GM12892 (cell line): ENCODE measurements around the gene RSF1.
A peak's percentile ranks its signal among the peaks of the same experiment; 100 is the strongest.

ENCODE experiments used
- DNase-seq: peaks from one replicate; pipeline ENCODE4 v3.0.0; 2011; ENCODE audit not compliant: insufficient read length
- FAIRE-seq: peaks from 2 replicates; lab custom pipeline; 2011; peaks lifted over from hg19 to GRCh38; lab: Jason Lieb, UNC
- POLR2A ChIP-seq: IDR thresholded peaks from 2 replicates; pipeline ENCODE4 v1.6.1; 2011; ENCODE audit warnings: low read depth, low read length, control low read depth
- POLR2AphosphoS5 ChIP-seq: IDR thresholded peaks from 2 replicates; pipeline ENCODE4 v1.6.1; 2011; ENCODE audit warnings: low read depth, low read length, control low read depth
- TAF1 ChIP-seq: IDR thresholded peaks from 2 replicates; pipeline ENCODE4 v1.6.1; 2011; ENCODE audit warnings: low read depth, mild to moderate bottlenecking, control low read depth, low read length, borderline replicate concordance

Gene RSF1

GRCh38 chr11:77771135-77771534 is 49.4 kb downstream of the RSF1 start:
- no peak for TF ChIP-seq TAF1
- TF ChIP-seq POLR2A: no peak
- no peak for TF ChIP-seq POLR2AphosphoS5
- DNase-seq: no peak
- FAIRE-seq: peak; percentile 27

GRCh38 chr11:77770629-77771028 is 49.9 kb downstream of the RSF1 start:
- peak; percentile 53 for FAIRE-seq
- TF ChIP-seq POLR2AphosphoS5 (no peak), POLR2A (no peak), TAF1 (no peak)

DNA sequence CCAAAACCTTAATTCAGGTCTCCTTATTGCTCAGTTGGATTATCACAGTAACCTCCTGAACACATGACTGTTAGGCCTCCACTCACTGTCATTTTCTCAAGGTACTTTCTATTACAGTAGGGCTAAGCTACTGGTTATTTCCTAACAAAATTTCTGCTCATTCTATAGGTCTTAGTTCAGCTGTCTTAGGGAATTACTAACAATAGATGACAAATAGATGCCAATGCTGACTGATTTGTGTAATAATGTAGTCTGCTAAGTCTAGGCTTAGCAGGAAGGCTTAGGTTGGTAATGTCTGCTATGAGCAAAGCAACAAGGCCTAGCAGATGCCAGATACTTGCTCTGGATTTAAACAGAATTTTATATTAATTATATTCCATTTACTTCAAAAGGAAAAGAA is 58.1 kb downstream of the RSF1 start:
- FAIRE-seq (no peak), DNase-seq (no peak)

More at GRCh38 chr11:77770629-77771028, 49.9 kb downstream of the RSF1 start:
- no peak for DNase-seq

DNA sequence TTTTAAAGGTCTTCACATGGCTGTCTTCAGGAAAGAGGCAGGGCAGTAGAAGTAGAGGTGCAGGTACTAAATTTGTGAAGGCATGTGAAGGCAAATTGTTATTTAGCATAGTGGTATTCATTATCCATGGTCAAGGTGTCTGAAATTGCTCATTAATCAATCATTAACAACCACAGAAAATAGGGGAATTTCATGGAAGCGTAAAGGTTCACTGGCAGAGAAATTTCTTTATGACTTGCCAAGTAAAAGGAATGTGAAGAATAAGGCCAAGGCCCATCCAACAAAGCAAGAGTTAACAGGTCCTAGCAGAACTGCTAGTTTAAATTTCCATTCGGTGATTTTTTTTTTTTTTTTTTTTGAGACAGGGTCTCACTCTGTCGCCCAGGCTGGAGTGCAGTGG is 59.0 kb downstream of the RSF1 start:
- DNase-seq (no peak), FAIRE-seq (no peak)
- TF ChIP-seq TAF1 (no peak), POLR2A (no peak), POLR2AphosphoS5 (no peak)

More for the DNA sequence above, 58.1 kb downstream of the RSF1 start:
- TF ChIP-seq POLR2A (no peak), POLR2AphosphoS5 (no peak), TAF1 (no peak)

DNA sequence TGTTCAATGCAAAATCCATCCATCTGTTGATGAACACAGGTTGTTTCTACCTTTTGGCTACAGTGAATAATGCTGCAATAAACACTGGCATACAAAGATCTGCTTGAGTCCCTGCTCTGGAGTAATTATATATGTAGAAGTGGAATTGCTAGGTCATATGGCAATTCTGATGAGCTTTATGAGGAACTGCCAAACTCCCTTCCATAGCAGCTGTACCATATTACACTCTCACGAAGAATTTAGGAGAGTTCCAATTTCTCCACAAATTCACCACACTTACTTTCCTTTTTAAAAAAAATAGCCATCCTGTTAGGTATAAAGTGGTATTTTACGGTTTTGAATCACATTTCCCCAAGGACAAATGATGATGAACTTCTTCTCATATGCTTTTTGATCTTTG is 62.2 kb downstream of the RSF1 start:
- no peak for DNase-seq
- TF ChIP-seq POLR2A (no peak), POLR2AphosphoS5 (no peak), TAF1 (no peak)
- FAIRE-seq: no peak

GRCh38 chr11:77753230-77753629 is 67.3 kb downstream of the RSF1 start:
- TF ChIP-seq TAF1: no peak
- TF ChIP-seq POLR2A: no peak
- no peak for TF ChIP-seq POLR2AphosphoS5
- DNase-seq (no peak), FAIRE-seq (no peak)

DNA sequence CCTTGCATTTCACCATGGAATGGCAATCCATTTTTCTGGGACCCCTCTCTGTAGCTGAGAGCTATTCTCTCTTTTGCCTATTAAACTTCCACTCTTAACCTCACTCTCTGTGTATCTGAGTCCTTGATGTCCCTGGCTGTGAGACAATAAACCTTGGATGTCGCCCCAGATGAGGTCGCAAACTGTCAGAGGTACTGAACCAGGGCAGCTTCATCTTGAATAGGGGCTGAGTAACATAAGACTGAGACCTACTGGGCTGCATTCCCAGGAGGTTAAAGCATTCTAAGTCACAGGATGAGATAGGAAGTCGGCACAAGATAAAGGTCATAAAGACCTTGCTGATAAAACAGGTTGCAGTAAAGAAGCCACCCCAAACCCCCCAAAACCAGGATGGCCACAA is 68.0 kb downstream of the RSF1 start:
- FAIRE-seq (no peak), DNase-seq (no peak)
- TF ChIP-seq TAF1 (no peak), POLR2A (no peak), POLR2AphosphoS5 (no peak)

DNA sequence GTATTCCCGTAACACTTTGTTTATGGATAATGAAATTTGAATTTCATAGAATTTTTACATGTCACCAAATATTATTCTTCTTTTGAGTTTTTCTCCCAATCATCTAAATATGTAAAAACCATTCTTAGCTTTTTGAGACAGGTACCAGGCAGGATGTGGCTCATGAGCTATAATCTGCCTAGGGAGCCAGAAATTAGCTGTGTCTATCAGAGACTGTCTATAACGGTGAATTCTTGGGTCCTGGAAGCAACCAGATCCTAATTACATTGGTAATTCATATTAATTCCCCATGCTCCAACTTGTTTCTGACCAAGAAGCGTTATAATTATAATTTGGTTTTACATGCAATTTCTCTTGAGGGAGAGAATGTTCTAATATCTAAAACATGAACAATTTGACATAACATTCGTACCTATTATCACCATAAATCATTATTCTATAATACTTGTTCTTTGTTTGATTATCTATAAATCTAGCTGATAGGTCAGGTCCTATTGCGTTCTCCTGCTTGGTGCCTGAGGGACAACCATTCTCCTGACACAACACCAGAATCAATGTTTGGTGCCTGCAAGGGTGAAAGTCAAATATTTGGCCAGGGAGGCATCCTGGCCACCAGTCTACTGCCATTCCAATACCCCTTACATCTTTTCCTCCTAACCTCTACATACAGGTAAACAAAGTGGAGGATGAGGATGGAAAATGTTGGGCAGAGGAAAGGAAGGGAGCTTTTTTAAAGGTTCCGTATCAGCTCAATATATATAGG is 69.9 kb downstream of the RSF1 start:
- DNase-seq: no peak
- peak; percentile 67 for FAIRE-seq
- no peak for TF ChIP-seq POLR2AphosphoS5

GRCh38 chr11:77749232-77749631 is 71.3 kb downstream of the RSF1 start:
- FAIRE-seq: no peak
- DNase-seq: no peak
- TF ChIP-seq TAF1 (no peak), POLR2AphosphoS5 (no peak)

- TF ChIP-seq TAF1: no peak
- no peak for TF ChIP-seq POLR2A
- no peak for TF ChIP-seq POLR2AphosphoS5
- FAIRE-seq: no peak
- no peak for DNase-seq
These were observed 72.3 kb downstream of the RSF1 start for GRCh38 chr11:77748266-77748665.

GRCh38 chr11:77747381-77747969 is 73.0 kb downstream of the RSF1 start:
- FAIRE-seq: no peak
- DNase-seq: no peak
- TF ChIP-seq POLR2AphosphoS5 (no peak), TAF1 (no peak), POLR2A (no peak)

GRCh38 chr11:77736473-77736872 is 84.0 kb downstream of the RSF1 start:
- FAIRE-seq: no peak
- no peak for TF ChIP-seq POLR2AphosphoS5
- TF ChIP-seq POLR2A: no peak
- TF ChIP-seq TAF1: no peak
- DNase-seq: no peak
